HG02678 (cell line): ENCODE data around the gene LEKR1.
"Not testable (repeated sequence)": the region's sequence is repeated elsewhere in the genome, so short reads cannot be mapped to it uniquely, and the experiment has no call there.

Experiments used
- ATAC-seq: cut with Tn5 transposase; IDR thresholded peaks from one replicate; pipeline ENCODE4 v1.9.1; 2021; ENCODE audit warnings: mild to moderate bottlenecking, moderate library complexity; ENCODE audit not compliant: unreplicated experiment

Gene LEKR1

DNA sequence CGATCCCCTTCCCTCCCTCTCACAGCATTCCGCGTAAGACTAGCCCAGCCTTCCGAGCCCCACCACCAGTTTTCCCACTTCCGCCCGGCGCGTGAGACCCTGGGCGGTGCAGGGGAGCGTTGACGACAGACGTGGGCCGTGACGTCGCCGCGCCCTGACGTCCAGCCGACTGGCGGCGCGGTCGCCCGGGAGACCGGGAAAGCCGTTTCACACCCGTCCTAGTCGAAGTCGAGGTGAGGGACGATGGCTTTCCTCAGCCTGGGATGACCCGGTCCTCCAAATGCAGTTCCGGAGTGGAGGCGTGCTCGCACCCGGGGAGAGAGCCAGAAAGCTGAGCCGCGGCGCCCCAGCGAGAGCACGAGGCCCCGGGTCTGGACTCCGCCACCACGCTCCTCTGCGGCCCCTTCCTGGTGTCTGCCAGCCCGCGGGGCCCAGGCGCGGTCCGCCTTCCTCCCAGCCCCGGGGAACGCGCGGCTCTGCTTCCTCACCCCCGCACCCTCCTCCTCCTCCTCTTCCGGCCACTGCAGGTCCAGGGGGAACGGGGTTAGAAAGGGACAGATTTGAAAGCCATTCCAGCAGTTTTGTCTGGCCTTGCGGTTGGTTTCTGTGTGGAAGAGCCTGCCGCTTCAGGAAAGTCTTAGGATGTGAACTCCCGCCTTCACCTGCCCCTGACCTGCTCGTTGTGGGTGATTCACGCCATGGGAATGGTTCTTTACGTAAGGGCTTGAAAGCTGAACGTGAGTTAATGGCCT, at the start of gene LEKR1:
LEKR1 (plus strand) TSS at position 210 of the 752 bp plus-strand sequence. CDS start 2,977 bp downstream, outside the sequence.
- peak; percentile 91 for ATAC-seq

DNA sequence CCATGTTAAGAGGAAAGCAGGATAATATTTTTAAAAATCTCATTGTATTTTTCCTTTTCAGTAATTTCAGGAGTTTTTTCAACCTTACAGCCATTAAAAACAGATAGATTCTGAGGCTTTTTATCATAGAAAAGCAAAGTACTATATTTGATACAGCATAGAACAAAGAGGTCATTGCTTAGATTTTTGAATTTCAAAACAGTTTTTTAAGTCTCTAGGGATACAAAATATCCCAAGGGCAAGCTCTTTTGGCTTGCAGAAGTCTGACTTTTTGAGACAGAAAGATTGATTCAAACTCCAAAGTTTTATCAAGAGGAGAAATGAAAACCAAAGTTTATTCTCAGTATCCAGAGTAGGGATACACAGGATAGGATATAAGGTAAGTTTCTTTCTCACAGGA, 49.3 kb upstream of the LEKR1 start:
- no peak for ATAC-seq

DNA sequence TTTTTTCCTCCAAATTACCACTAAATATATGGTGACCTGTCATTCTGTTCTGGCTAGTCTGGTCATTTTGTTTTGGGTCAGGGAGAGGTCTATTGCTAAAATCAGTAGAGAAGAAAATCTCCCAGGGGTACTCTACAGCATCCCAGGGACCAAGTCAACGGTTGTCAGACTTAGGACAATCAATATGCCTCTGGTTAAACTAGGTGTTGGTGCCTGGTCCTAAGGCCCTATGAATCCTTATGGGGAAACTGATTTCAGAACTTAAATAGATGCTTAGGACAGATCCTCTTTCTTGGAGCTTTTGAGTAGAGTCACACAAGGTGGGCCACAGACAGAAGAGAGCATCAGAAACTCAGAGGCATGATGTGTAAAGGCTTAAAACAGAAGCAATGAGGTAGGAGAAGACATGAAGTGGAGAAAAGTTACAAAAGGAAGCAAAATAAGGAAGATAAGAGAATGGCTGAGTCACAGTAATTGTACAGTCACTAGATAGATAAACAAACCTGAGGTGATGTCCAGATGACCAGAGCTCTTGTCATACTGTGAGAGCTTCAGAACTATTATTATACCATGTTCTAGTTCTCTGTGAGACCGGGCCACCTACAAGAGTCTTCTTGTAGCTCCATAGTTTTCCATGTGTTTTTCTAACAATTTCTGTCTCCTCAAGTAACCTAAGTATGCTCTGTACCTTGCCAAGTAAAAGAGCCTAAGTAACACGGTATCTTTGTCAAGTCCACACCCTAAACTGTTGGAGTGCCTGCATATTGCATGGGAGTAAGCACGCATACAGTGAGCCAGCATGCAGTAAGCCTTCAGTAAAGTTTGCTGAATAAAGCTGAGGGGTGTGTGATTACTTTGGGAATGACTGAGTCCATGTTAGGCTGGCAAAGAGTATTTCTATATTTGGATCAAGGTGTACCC, 44.6 kb upstream of the LEKR1 start:
- ATAC-seq: no peak

DNA sequence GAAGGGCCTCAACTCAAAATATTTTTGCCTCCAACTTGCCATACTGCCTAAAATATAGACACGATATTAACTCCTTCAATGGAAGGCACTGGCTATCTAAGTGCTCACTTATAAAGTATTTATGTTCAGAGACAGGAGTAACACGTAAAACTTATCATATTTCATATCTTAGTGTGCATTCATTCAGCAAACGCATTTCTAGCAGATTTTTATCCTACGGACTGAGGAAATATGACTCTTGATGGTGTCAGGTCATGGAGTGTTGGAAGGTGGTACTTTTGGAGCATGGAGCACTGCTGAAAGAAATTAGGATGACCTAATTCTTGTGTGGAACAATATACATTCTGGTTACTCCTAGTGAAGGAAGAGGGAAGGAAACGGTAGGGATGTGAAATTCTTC, 43.8 kb upstream of the LEKR1 start:
- ATAC-seq: no peak

DNA sequence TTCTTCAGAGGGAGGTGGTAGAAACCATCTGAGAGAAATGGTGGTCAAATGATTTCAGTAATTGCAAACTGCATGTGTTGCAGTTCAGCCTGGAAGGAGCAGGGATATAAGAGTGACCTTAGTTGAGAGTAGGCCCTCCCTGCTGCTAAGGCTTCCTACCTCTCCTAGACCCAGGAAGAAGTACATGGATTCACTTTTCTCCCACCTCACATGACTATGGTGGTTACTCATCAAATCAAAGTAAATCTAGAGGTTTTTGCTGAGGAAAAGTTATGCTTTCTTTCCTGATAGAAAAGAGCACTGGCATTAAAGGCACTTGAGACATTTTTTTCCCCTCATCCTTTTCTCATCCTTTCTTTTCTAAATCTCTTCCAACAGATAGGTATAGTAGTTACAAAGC, 43.2 kb upstream of the LEKR1 start:
- no peak for ATAC-seq

DNA sequence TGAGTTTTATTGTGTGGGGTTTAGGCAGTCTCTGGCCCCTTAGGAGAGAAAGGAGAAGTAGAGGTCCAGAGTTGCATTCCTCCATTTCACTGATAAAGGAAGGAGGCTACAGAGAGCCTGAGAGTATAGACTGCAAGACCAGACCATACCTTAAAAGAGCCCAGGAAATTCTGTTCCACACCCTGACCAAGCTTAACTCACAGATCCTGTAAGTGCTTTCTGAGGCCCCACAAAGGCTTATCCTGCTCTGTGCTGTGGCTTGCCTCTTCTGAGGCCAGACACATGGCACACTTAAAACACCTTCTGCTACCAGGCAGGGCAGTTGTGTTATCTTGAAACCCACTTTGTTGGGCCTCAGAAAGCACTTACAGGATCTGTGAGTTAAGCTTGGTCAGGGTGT, 39.2 kb upstream of the LEKR1 start:
- no peak for ATAC-seq

DNA sequence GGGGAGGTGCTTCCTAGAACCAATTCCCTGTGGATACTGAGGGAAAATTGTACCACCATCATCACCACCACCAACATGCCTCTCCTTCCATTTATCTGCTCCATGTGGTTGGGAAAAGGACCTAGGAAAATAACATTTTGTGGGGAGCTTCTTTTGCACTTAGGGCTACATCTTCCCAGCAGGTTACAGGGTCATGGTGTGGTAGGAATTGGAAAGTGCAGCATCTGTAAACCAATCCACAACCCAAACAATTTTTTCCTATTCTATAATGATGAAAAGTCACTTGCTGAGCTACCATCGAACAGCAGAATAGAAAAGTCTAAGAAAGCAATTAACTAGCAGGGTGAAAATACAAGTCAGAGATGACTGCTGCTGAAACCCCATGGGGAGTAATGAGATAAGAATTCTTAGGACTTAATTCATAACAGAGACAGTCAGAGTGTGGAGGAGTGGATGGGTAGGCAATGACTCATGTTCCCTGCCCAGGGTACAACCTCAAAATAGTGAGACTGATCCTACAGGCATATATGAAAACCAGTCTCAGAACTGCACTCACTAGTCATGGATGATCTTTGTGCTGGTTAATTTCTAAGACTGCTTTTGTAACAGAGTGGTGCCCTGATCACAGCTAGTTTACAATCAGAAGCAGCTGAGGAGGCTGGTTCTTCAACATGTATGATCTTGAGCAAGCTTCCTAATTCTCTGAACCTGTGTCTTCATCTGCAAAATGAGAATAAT, 38.1 kb upstream of the LEKR1 start:
- peak; percentile 78 for ATAC-seq

DNA sequence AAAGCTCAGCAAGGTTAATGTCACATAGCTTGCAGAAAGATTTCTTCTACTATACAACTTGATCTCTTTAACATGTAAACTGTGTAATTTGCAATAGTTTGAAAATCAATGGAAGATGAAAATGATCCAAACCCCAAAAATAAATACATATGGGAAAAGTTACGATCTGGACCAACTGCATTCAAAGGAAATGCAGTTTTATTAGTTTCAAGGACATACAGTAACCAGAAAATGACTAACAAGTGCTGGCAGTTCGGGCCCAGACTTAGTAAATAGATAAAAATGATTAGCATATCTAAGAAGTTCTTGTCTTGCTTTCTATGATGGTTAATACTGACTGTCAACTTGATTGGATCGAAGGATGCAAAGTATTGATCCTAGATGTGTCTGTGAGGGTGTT, 37.3 kb upstream of the LEKR1 start:
- no peak for ATAC-seq

DNA sequence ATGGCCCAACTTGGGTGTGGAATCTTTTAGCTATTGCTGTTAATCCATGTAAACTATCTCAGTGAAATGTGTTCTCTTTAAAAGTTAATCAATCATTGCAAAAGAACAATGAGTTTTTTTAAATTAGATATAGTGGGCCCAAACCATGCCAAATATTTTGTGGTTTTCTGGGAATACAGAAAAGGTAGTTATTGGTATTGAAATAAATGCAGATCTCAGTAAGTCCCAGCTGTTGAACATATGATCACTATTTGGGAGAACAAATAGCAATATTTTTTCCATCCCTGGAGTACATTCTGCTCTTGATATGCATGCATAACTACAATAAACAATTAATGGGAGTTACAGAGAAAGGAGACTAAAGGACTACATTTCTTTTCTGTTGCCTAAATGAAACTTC, 36.0 kb upstream of the LEKR1 start:
- no peak for ATAC-seq

DNA sequence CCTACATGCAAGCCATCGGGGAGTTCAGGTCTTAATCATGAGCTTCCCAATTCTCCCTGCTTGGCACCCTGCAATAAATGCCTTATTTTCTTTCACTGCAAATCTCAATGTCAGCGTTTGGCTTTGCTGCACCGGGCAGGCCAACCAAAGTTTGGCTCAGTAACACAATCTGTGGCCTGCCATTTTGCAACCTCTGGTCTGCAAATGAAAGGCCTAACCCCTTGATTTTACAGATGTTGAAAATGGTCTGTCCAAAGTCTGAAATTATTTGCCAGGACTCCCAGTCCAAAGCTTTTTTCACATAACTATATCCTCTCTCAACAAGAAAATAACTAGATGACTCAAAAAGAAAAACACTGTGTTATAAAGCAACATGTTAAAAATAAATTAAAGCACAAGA, 34.0 kb upstream of the LEKR1 start:
- no peak for ATAC-seq

DNA sequence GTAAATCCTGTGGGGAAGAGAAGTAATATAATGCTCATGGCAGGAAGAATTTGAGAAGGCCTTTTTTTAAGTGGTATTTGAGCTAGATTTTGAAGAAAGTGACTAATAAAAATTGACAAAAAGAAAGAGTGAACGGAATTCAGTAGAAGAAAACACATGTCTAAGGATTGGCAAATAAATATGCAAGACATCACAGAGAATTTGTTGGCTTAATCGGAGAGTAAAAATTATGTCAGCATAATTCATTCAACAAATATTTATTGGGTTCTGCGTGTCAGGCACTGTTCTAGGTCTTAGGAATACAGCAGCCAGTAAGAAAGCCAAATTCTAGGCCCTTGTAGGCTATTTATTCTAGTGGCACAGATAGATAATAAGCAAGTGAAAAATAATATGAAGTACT, 33.6 kb upstream of the LEKR1 start:
- ATAC-seq: no peak

DNA sequence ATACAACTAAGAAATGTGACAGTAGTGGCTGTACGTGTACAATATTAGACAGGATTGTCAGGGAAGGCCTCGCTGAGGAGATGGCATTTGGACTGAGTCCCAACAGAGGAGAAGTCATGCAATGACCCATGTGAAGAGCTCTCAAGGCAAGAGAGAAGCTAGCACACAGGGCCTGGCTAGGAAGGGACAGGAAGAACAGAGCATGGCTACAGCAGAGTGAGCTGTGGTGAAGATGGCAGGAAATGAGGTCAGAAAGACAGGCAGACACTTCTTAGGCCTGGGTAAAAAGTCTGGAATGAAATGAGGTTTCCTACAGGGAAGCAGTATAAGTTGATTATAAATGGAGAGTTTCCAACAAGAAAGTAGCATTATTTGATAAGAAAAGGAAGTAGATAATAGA, 33.2 kb upstream of the LEKR1 start:
- no peak for ATAC-seq

DNA sequence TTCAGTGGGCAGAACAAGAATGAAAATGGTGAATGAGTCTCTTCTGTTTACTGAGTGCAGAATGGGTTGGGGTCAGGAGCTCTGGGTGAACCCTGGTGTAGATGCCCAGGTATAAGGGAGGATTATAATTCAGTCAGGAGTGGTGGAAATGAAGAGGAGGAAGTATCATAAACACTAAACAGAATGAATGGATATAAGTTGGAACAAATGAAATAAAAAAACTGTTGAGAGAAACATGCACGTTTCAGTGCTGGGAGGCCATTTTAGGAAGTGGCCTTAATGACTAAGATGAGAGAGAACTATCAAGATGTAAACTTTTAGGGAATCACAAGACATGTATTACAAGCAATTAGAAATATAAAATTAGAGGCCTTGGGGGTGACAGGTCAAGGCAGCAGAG, 32.8 kb upstream of the LEKR1 start:
- ATAC-seq: no peak

DNA sequence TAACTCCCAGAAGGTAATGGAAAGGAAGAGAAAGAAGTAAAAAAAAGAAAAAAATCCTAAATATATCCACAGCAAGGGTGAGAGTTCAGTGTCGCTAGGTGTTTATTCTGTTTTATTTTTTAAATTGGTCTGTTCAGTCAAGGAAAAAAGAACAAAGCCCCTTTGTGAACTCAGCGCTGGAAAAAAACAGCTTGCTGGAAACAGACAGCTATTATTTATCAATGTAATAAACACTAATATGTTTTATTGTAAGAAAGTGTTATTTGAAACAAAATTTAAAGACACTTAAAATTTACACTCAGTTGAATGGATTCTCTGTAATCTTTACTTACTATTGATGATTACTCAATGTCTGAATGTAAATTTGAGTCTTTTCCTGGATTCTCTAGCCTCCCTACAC, 32.3 kb upstream of the LEKR1 start:
- no peak for ATAC-seq

DNA sequence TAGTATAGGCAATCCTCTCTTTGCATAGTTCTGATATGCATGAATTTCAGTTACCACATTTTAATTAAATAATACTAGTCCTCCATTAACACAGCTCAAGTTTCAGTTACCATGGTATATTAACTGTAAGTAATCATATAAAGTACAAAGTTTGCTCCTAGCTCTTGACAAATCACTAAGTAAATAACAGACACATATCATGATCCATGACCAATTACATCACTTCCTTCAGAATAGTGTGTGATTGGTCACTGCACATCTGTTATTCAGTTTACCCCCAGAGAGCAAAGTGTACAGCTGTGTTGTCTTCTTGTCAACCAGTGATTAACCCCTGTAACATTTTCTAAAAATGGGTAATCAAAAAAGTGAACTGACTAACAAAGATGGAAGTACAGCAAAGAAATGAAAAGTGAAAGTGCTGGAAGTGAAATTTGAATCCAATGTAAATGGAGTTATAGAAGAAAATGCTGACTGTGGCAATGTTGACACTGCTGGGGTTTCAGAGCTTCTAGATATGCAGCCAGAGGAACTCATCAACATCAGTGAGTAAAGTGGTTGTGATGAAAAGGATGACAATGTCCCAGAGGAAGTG, 30.2 kb upstream of the LEKR1 start:
- ATAC-seq: no peak

DNA sequence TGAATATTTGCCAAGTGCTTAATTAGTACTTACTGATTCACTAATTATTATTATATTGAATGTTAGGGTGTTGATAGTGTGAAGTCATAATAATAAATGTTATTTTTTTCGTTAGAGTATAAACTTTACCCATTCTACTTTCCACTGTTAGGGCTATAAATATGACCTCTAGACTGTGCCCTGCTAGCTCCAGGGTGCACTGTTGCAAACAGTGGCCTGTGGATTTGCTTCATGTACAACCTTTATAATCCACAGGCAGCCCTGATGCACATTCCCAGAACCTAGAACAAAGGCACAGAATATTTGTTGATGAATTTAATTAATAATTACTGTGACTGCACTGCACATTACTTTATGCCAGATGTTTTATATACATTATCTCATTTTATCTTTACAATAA, 28.8 kb upstream of the LEKR1 start:
- ATAC-seq: no peak

DNA sequence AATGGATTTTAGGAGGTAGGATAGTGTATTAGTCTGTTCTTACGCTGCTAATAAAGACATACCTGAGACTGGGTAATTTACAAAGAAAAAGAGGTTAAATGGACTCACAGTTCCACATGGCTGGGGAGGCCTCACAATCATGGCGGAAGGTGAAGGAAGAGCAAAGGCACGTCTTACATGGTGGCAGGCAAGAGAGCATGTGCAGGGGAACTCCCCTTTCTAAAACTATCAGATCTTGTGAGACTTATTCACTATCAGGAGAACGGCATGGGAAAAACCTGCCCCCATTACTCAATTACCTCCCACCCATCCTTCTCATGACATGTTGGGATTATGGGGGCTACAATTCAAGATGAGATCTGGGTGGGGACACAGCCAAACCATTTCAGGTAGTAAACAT, 25.9 kb upstream of the LEKR1 start:
- ATAC-seq: not testable (repeated sequence)

DNA sequence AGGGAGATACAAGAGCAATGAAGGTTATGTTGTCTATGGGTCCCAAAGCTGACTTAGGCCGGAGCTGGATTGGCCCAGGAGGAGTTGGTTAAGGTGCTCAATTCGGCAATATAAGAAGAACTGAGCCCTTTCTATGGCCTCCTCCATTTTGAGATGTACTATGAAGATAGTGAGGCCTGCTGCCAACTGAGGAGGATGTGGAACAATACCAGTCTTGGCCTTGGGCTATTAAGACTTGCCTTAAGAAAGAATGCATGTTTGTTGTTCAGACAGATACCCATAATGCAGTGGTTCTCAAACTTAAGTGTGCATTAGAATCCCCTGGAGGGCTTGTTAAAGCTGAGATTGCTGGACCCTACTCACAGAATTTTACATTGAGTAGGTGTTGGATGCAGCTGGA, 24.4 kb upstream of the LEKR1 start:
- ATAC-seq: no peak

DNA sequence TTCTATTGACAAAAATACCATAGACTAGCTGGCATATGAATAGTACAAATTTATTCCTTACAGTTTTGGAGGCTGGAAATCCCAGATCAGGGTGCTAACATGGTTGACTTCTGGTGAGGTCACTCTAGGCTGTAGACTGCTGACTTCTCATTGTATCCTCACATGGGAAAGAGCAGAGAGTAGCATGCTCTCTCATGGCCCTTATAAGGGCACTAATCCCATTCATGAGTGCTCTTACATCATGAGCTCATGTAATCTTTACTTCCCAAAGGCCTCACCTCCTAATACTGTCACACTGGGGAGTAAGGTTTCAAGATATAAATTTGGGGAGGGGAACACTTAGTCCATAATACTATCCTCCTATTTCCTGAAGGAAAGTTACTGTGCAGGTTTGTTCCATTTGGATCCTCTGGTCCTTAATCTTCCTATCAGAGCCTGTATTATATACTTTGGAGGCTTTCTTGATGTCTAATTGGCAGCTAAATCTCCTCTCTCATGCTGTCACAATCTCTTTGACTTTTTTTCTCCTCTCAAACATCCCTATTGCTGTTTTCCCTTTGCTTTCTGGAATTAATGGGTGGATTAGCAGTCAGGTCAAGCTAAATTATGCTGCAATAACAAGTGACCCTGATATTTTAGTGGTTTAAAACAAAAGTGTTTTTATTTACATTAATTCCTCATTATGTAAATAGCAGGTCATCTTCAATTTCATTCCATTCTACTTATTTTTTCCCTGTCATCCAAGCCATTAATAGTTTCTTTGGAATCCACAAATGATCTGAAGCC, 23.1 kb upstream of the LEKR1 start:
- ATAC-seq: no peak
